Progenitor cell of endocrine pancreas (in vitro differentiated cells): ENCODE data around the gene ROBO4. TPM values are rescaled to one million over a fixed set of nuclear protein-coding genes. Genes with fewer than 3 reads are reported as not detected.
A peak's percentile ranks its signal among the peaks of the same experiment; 100 is the strongest.

Experiments
- DNase-seq: peaks from one replicate; pipeline ENCODE4 v3.0.0; 2021; ENCODE audit warnings: low spot score; ENCODE audit not compliant: unreplicated experiment
- H3K27ac Mint-ChIP-seq: 2 replicates; pipeline ENCODE4 v1.8.0; 2021; ENCODE audit warnings: mild to moderate bottlenecking, moderate library complexity, mixed read lengths
- H3K27me3 Mint-ChIP-seq: 2 replicates; pipeline ENCODE4 v1.8.0; 2021; ENCODE audit warnings: mixed read lengths
- H3K36me3 Mint-ChIP-seq: 2 replicates; pipeline ENCODE4 v1.8.0; 2022; ENCODE audit warnings: mixed read lengths; ENCODE audit not compliant: insufficient read depth
- H3K4me1 Mint-ChIP-seq: 2 replicates; pipeline ENCODE4 v1.8.0; 2021; ENCODE audit warnings: low read depth, mixed read lengths
- H3K4me3 Mint-ChIP-seq: 2 replicates; pipeline ENCODE4 v1.8.0; 2021; ENCODE audit warnings: low read depth, mild to moderate bottlenecking, moderate library complexity, mixed read lengths
- H3K9me3 Mint-ChIP-seq: 2 replicates; pipeline ENCODE4 v1.8.0; 2021; ENCODE audit warnings: low read depth, mixed read lengths
- total RNA-seq: library from RNA; stranded (reverse); gene quantifications from 2 replicates; pipeline ENCODE4 v1.2.1, GENCODE V29; 2021
- TF ChIP-seq, protein P1 (sequence below): fragments of 200-600 bp; sonication (generic); IDR thresholded peaks from one replicate; pipeline ENCODE4 v1.5.0; 2021; ENCODE audit warnings: antibody characterized with exemption, mild to moderate bottlenecking; ENCODE audit not compliant: unreplicated experiment

ROBO4 gene
- total RNA-seq, 1 donor from 2014 or later = not detected

DNA sequence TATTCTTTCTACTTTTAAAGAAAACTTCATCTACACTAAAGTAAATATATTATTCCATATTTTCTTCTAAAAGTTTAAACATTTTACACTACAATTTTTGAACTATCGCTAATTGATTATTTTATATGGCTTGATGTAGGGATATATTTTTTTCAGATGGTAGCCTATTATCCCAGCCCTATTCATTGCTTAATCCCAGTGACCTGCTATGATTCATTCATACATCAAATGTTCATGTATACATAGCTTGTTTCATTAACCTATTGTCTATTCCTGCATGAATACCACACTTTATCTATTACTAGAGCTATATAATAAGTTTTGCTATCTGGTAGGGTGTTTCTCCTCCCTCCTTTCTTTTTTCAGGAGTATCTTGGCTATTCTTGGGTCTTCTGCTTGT lies 5.0 kb upstream of the ROBO4 start:
- Mint-ChIP-seq H3K9me3 (peaks cover 5% of the 10 kb centered on the region), H3K27me3 (peaks cover 60% of the 10 kb centered on the region), H3K4me3 (no peak overlapping the region), H3K27ac (no peak overlapping the region), H3K36me3 (no peaks in the 10 kb centered on the region), H3K4me1 (no peaks in the 10 kb centered on the region)
- TF ChIP-seq, protein P1, sequence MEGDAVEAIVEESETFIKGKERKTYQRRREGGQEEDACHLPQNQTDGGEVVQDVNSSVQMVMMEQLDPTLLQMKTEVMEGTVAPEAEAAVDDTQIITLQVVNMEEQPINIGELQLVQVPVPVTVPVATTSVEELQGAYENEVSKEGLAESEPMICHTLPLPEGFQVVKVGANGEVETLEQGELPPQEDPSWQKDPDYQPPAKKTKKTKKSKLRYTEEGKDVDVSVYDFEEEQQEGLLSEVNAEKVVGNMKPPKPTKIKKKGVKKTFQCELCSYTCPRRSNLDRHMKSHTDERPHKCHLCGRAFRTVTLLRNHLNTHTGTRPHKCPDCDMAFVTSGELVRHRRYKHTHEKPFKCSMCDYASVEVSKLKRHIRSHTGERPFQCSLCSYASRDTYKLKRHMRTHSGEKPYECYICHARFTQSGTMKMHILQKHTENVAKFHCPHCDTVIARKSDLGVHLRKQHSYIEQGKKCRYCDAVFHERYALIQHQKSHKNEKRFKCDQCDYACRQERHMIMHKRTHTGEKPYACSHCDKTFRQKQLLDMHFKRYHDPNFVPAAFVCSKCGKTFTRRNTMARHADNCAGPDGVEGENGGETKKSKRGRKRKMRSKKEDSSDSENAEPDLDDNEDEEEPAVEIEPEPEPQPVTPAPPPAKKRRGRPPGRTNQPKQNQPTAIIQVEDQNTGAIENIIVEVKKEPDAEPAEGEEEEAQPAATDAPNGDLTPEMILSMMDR = no peak
- DNase-seq = no peak

DNA sequence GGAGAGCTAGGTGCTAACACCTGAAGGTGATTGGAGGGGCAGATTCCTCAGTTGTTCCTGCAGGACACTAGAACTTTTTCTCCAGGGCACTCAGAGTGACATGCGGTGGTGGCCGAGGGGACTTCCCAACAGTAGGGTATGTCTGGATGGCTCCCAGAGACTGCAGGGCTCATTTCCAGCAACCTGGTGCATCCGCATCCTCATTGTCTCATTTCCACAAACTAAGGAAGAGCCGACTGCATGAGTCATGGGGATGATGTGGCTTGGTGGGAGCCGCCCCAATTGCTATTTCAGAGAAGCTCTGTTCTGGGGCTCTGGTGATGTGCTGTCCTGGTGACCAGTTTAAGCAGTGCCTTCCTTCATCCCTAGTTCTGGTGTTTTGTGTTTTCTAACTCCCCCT lies 2.8 kb upstream of the ROBO4 start:
- Mint-ChIP-seq H3K4me1 (no peaks in the 10 kb centered on the region), H3K27ac (no peak overlapping the region), H3K4me3 (no peak overlapping the region), H3K36me3 (no peaks in the 10 kb centered on the region), H3K9me3 (peaks cover 3% of the 10 kb centered on the region), H3K27me3 (peaks cover 57% of the 10 kb centered on the region)
- DNase-seq = no peak
- TF ChIP-seq, protein P1 = no peak

DNA sequence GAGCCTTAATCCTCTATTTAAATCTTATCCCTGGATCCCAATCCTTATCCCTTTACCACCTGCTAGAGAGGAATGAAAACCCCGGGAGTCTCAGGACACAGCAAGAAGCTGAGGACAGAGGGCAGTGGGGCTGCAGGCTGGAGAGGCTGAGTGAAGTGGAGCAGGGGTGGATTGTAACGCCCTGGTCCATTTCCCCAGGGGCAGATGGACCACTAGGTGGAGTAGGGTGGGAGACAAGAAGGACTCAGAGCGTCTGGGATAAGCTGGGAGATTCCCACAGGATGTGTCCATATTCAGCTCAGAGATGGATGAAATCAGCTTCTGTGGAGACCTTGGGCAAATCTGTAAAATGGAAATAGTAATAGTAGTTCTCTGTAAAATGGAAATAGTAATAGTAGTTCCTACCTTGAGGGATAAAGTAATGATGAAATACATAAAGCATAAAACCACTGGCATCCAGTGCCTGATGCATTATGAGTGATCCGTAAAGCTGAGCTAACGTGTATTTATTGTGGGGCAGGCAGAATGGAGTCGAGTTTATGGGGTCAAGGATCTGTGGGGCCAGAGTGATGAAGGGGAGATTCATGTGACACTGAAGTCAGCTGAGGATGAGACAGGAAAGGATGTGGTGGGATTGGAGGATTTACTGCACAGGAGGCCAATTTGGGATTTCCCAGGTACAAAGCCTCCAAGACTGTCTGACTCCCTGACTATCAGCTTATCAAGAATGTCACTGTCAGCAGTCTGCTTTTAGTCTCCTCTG lies 1.9 kb upstream of the ROBO4 start:
- no peak for DNase-seq
- H3K4me3 Mint-ChIP-seq = no peak overlapping the region
- peaks cover 56% of the 10 kb centered on the region for H3K27me3 Mint-ChIP-seq
- H3K36me3 Mint-ChIP-seq = no peaks in the 10 kb centered on the region
- H3K4me1 Mint-ChIP-seq = no peaks in the 10 kb centered on the region
- no peak overlapping the region for H3K27ac Mint-ChIP-seq
- H3K9me3 Mint-ChIP-seq = no peaks in the 10 kb centered on the region
- TF ChIP-seq, protein P1 = no peak

DNA sequence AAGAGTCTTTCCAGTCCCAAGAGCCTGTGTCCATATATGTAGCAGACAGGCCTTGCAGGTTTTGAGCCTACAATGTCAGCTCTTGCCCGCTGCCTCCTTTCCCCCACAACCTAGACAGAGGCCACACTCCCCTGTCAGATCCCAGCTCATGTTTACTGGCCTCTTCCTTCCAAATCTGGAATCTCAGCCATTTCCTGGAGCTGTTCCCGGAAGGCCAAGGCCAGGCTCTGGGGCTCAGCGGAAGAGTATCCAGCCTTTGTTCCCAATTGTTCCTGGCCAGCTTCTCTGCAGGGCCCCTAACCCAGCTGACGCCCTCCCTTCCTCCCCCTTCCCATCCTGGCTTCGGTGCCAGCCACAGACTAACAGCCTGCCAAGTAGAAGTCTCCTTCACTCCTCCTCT lies 1.0 kb upstream of the ROBO4 start:
- DNase-seq = no peak

GRCh38 chr11:124898263-124898680 lies 607 bp upstream of the ROBO4 start:
- TF ChIP-seq, protein P1 = no peak
- H3K27me3 Mint-ChIP-seq = peaks cover 61% of the 10 kb centered on the region
- no peaks in the 10 kb centered on the region for H3K4me1 Mint-ChIP-seq
- peak overlapping the region; percentile 14 for H3K27ac Mint-ChIP-seq
- DNase-seq = no peak
- H3K9me3 Mint-ChIP-seq = no peaks in the 10 kb centered on the region
- no peak overlapping the region for H3K4me3 Mint-ChIP-seq
- H3K36me3 Mint-ChIP-seq = no peaks in the 10 kb centered on the region

More for the DNA sequence above, 1.0 kb upstream of the ROBO4 start:
- Mint-ChIP-seq H3K9me3 (no peaks in the 10 kb centered on the region), H3K36me3 (no peaks in the 10 kb centered on the region), H3K4me3 (no peak overlapping the region), H3K27ac (no peak overlapping the region), H3K27me3 (peaks cover 59% of the 10 kb centered on the region), H3K4me1 (no peaks in the 10 kb centered on the region)
- TF ChIP-seq, protein P1 = no peak
